HepG2 (cell line): Measurements from ENCODE around the gene SAPCD1. TPM values are rescaled to one million over a fixed set of nuclear protein-coding genes. Genes with fewer than 3 reads are reported as not detected.

Experiments used
- ATAC-seq: fragments of 200-7000 bp; cut with Tn5 transposase; 3 replicates; pipeline ENCODE4 v1.9.1; 2020; ENCODE audit warnings: mild to moderate bottlenecking, moderate library complexity
- BruUV-seq: library from RNA; stranded (reverse); fragments of 400-500 nt; replicated peaks from 2 replicates; lab custom pipeline; 2021; lab: Mats Ljungman, UMichigan
- CTCF ChIA-PET: fragments of 300-600 bp; formaldehyde crosslinking; extraction: SDS; loops from one replicate; lab custom pipeline; 2021; ENCODE audit warnings: low total read pairs, inconsistent platforms, low intra/inter-chr PET ratio; lab: Yijun Ruan, JAX
- POLR2A ChIA-PET: fragments of 350-600 bp; sonication (Branson Sonifier 250); formaldehyde crosslinking; loops from one replicate; lab custom pipeline; 2020; ENCODE audit warnings: antibody characterized with exemption, inconsistent platforms; lab: Yijun Ruan, JAX
- DNase-seq: peaks from one replicate; pipeline ENCODE4 v3.0.0-alpha.2; 2015; ENCODE audit warnings: low spot score
- FAIRE-seq: peaks from 3 replicates; lab custom pipeline; 2011; peaks lifted over from hg19 to GRCh38; lab: Jason Lieb, UNC
- H2AFZ ChIP-seq: one replicate; pipeline ENCODE4 v1.6.1; 2011; ENCODE audit warnings: low read length, inconsistent platforms
- H3K27ac ChIP-seq: fragments of 300-600 bp; 3 replicates; pipeline ENCODE4 v1.8.0; 2011; ENCODE audit warnings: mixed run types, mild to moderate bottlenecking, mixed read lengths, low read length, inconsistent platforms; ENCODE audit not compliant: insufficient read depth; ENCODE audit errors: extremely low read length
- H3K27me3 ChIP-seq, 2 experiments: fragments of 200-600 bp in 1 of 2; 2 replicates in 1 of 2; 3 replicates in 1 of 2; pipeline versions ENCODE4 v1.6.0 to v1.8.0; 2011; ENCODE audit warnings: low read length in 2 of 2, mild to moderate bottlenecking in 2 of 2, moderate library complexity in 2 of 2, inconsistent platforms in 1 of 2; ENCODE audit not compliant: insufficient read depth in 2 of 2, control insufficient read depth in 1 of 2
- H3K36me3 ChIP-seq, 2 experiments: fragments of 200-600 bp in 1 of 2; replicated peaks in 1 of 2; 2 replicates in 1 of 2; 3 replicates in 1 of 2; pipeline versions ENCODE4 v1.5.1 to v1.8.0; 2011; ENCODE audit warnings: low read length in 2 of 2, inconsistent platforms in 1 of 2; ENCODE audit not compliant: insufficient read depth in 2 of 2, control insufficient read depth in 1 of 2
- H3K4me1 ChIP-seq: 2 replicates; pipeline ENCODE4 v1.5.1; 2012; ENCODE audit warnings: low read length, inconsistent platforms; ENCODE audit not compliant: insufficient read depth
- H3K4me2 ChIP-seq: 2 replicates; pipeline ENCODE4 v1.6.0; 2011; ENCODE audit warnings: low read depth, low read length, inconsistent platforms
- H3K4me3 ChIP-seq, 3 experiments: fragments of 200-600 bp in 1 of 3; sonication (generic), shearing (Covaris generic) in 1 of 3; replicated peaks in 1 of 3; 2 replicates each; pipeline ENCODE4 v1.5.1; 2011 to 2016; ENCODE audit warnings: low read length in 3 of 3, inconsistent platforms in 2 of 3, low read depth in 2 of 3, mild to moderate bottlenecking in 2 of 3, control low read depth in 1 of 3, mixed read lengths in 1 of 3; ENCODE audit not compliant: insufficient read depth in 1 of 3
- H3K79me2 ChIP-seq: one replicate; pipeline ENCODE4 v1.6.1; 2011; ENCODE audit warnings: low read length, inconsistent platforms; ENCODE audit not compliant: insufficient read depth
- H3K9ac ChIP-seq: 2 replicates; pipeline ENCODE4 v1.6.0; 2011; ENCODE audit warnings: mild to moderate bottlenecking, low read depth, low read length, inconsistent platforms; ENCODE audit not compliant: insufficient read depth
- H3K9me3 ChIP-seq: 2 replicates; pipeline ENCODE4 v1.5.1; 2012; ENCODE audit warnings: mild to moderate bottlenecking, low read length
- H4K20me1 ChIP-seq: 2 replicates; pipeline ENCODE4 v1.6.0; 2011; ENCODE audit warnings: inconsistent platforms, mild to moderate bottlenecking, low read length, moderate library complexity; ENCODE audit not compliant: insufficient read depth
- MAFK ChIP-seq, 2 experiments: IDR thresholded peaks in 1 of 2; conservative IDR thresholded peaks in 1 of 2; 2 replicates each; pipeline ENCODE4 v1.6.1; 2011; ENCODE audit warnings: improper control_type of control experiment in 2 of 2, low read length in 2 of 2
- NKX3-1 ChIP-seq: sonication (generic); formaldehyde crosslinking; IDR thresholded peaks from 2 replicates; pipeline ENCODE4 v1.5.0; 2020; ENCODE audit warnings: missing genetic modification reagents
- RBAK ChIP-seq: sonication (generic); formaldehyde crosslinking; IDR thresholded peaks from 2 replicates; pipeline ENCODE4 v1.5.1; 2020; ENCODE audit warnings: mild to moderate bottlenecking, missing genetic modification reagents
- TFDP2 ChIP-seq: sonication (generic); formaldehyde crosslinking; IDR thresholded peaks from 2 replicates; pipeline ENCODE4 v1.4.0; 2020; ENCODE audit warnings: missing genetic modification reagents
- WGBS: methylation state at CpG from one replicate; pipeline ENCODE4 v1.1.6; 2017; ENCODE audit warnings: low lambda C conversion rate; 5-methylcytosine and 5-hydroxymethylcytosine counted together
- in situ Hi-C: cut with HindIII; loops from 2 replicates; pipeline ENCODE4 v1.10.0; 2017; ENCODE audit warnings: low pct_unique_long_range_greater_than_20kb; ENCODE audit not compliant: extremely low pct_ligation_motif_present
- intact Hi-C: fragments of 100-400 bp; cut with micrococcal nuclease; formaldehyde crosslinking; loops from one replicate; pipeline ENCODE4 v1.10.0; 2022; ENCODE audit not compliant: unreplicated experiment
- polyA plus RNA-seq, 8 experiments: library from polyadenylated mRNA; depleted of rRNA in 3 of 8; stranded (reverse) in 7 of 8; unstranded in 1 of 8; fragments of >200 nt; fragmentation: Illumina TruSeq in 4 of 8; extraction: Trizol in 4 of 8; gene quantifications; 2 replicates each; pipeline versions ENCODE4 v1.2.1 to v1.2.3, GENCODE V29; 2011 to 2016; ENCODE audit warnings: low read depth in 4 of 8, missing spikeins in 1 of 8, mixed read lengths in 1 of 8; ENCODE audit not compliant: insufficient read depth in 1 of 8
- total RNA-seq, 5 experiments: library from RNA; depleted of rRNA; stranded (reverse); fragments of >200 nt; fragmentation: Illumina TruSeq; extraction: Trizol; gene quantifications; 2 replicates each; pipeline ENCODE4 v1.2.3, GENCODE V29; 2016; ENCODE audit warnings: low read depth in 1 of 5

Gene SAPCD1
- total and polyA plus RNA-seq, 2 of the 13 experiments (the other 11 are each of a cell fraction or from before 2014, with no cell fraction given), result 2.5 to 3.9 TPM

- DNase-seq, result no peak
- H3K9ac ChIP-seq, result no peak overlapping the region
- no peak overlapping the region for H3K4me2 ChIP-seq
- H3K4me3 ChIP-seq, result no peak overlapping the region
- peaks cover 0 to under 1% of the 10 kb centered on the region in 2 experiments; a peak in 2 of 5 replicates for H3K27me3 ChIP-seq
- ChIA-PET CTCF (interaction anchor here (4.2 kb wide), 1 partner anchor 43 kb away, joined by 74 read pairs; no protein-coding TSS in a partner anchor), POLR2A (interaction anchor here (2.1 to 6.1 kb wide), 2 partner anchors 12 to 43 kb away, joined by 11 to 122 read pairs; partner anchors contain the start of genes CLIC1 and MSH5)
- H3K9me3 ChIP-seq, result no peaks in the 10 kb centered on the region
- H2AFZ ChIP-seq, result no peak overlapping the region
- H3K79me2 ChIP-seq, result no peaks in the 10 kb centered on the region
- in situ Hi-C loops, result no loop called here
- ATAC-seq, result no peak
- BruUV-seq, result no TSS peak
- H3K4me1 ChIP-seq, result peaks cover 33% of the 10 kb centered on the region
- peaks cover 14 to 18% of the 10 kb centered on the region in 2 experiments for H3K36me3 ChIP-seq
- 84% methylated on average over 7 of the region's 7 CpGs for WGBS
- H4K20me1 ChIP-seq, result peaks cover 11% of the 10 kb centered on the region; the same call in 1 of the 2 replicates
- FAIRE-seq, result no peak
- intact Hi-C loops, result no loop called here
- TF ChIP-seq NKX3-1 (CRISPR knock-in tag) (no peak), MAFK (conservative IDR thresholded peaks at IDR 0.05 in 1 of 2, IDR thresholded peaks at IDR 0.05 in 1 of 2; ENCODE audit: low read length in 2 of 2) (peak in 1 of 2 experiments; percentile 24; a peak in 2 of 4 replicates)
- H3K27ac ChIP-seq, result no peak overlapping the region
Observed at GRCh38 chr6:31727034-31727716, 35.3 kb upstream of the SAPCD1 start.

- Histone ChIP-seq H3K27ac (no peak overlapping the region), H3K4me2 (no peak overlapping the region), H3K79me2 (peaks cover under 1% of the 10 kb centered on the region), H3K36me3 (peaks cover 15 to 24% of the 10 kb centered on the region in 2 experiments), H3K4me1 (peaks cover 40% of the 10 kb centered on the region), H3K9ac (no peak overlapping the region), H4K20me1 (peaks cover 14% of the 10 kb centered on the region; the same call in 1 of the 2 replicates), H2AFZ (no peak overlapping the region), H3K4me3 (no peak overlapping the region), H3K9me3 (no peaks in the 10 kb centered on the region), H3K27me3 (no peaks in the 10 kb centered on the region)
- ATAC-seq (no peak), DNase-seq (no peak), FAIRE-seq (no peak)
- in situ Hi-C loops (no loop called here), intact Hi-C loops (no loop called here)
- no TSS peak for BruUV-seq
- ChIA-PET CTCF (interaction anchor here (1.1 to 4.2 kb wide), 2 partner anchors 42 to 47 kb away, joined by 3 to 74 read pairs; partner anchors contain the start of gene LY6G5C), POLR2A (interaction anchor here (2.1 to 6.1 kb wide), 2 partner anchors 11 to 42 kb away, joined by 11 to 122 read pairs; partner anchors contain the start of genes CLIC1 and MSH5)
- WGBS, result 96% methylated on average over 41 of the region's 41 CpGs
- TF ChIP-seq TFDP2 (no peak), RBAK (CRISPR knock-in tag) (no peak)
Observed at GRCh38 chr6:31727717-31728671, 34.5 kb upstream of the SAPCD1 start.
